NCI-H524 (cell line): ENCODE measurements around the gene TPO.
"Not testable (repeated sequence)": the region's sequence is repeated elsewhere in the genome, so short reads cannot be mapped to it uniquely, and the experiment has no call there.

Source experiments
- DNase-seq, 2 experiments: peaks; one replicate each; lab custom pipeline; 2025; lab: John Stamatoyannopoulos, UW

TPO gene

GRCh38 chr2:1556776-1557466, 143.7 kb downstream of the TPO start:
- DNase-seq = no peak

GRCh38 chr2:1557467-1557820, 144.2 kb downstream of the TPO start:
- DNase-seq = peak in 1 of 2 experiments; percentile 38

GRCh38 chr2:1559589-1560175, 146.4 kb downstream of the TPO start:
- no peak for DNase-seq

GRCh38 chr2:1561259-1561658, 148.0 kb downstream of the TPO start:
- DNase-seq = no peak

GRCh38 chr2:1561811-1562421, 148.7 kb downstream of the TPO start:
- DNase-seq = no peak

- DNase-seq = no peak
These were observed 150.0 kb downstream of the TPO start for GRCh38 chr2:1563084-1563857.

- no peak for DNase-seq
These were observed 151.0 kb downstream of the TPO start for GRCh38 chr2:1563943-1564891.

- DNase-seq = no peak
These were observed 154.5 kb downstream of the TPO start for GRCh38 chr2:1567556-1568344.

- DNase-seq = not testable (repeated sequence)
These were observed 155.0 kb downstream of the TPO start for GRCh38 chr2:1568345-1568668.

- DNase-seq = no peak
These were observed 156.7 kb downstream of the TPO start for GRCh38 chr2:1569879-1570450.

- no peak for DNase-seq
These were observed 158.5 kb downstream of the TPO start for GRCh38 chr2:1571477-1572417.

- no peak for DNase-seq
These were observed 159.4 kb downstream of the TPO start for GRCh38 chr2:1572638-1573037.

GRCh38 chr2:1577846-1578245, 164.6 kb downstream of the TPO start:
- no peak for DNase-seq

GRCh38 chr2:1581257-1581964, 168.1 kb downstream of the TPO start:
- not testable (repeated sequence) for DNase-seq

GRCh38 chr2:1581965-1582625, 168.8 kb downstream of the TPO start:
- DNase-seq = no peak

GRCh38 chr2:1582891-1583341, 169.7 kb downstream of the TPO start:
- DNase-seq = no peak

GRCh38 chr2:1584051-1584531, 170.8 kb downstream of the TPO start:
- no peak for DNase-seq
